Activated T-helper 2 cell treated with anti-CD3 and anti-CD28 coated beads, Interferon-gamma antibody, Interleukin-2, Interleukin-4, amounts not matched to agents 10 μg/mL and 5 μg/mL and 100 μg/mL, durations not matched to agents 14 hours and 24 hours and 36 hours (primary cell): Measurements from ENCODE around the gene SLC28A1. TPM values are rescaled to one million over a fixed set of nuclear protein-coding genes. Genes with fewer than 3 reads are reported as not detected.

Experiments
- DNase-seq: peaks from one replicate; pipeline ENCODE4 v3.0.0; 2021; ENCODE audit warnings: low spot score
- H3K27ac Mint-ChIP-seq: one replicate; pipeline ENCODE4 v1.8.0; 2021; ENCODE audit warnings: mixed read lengths
- H3K27me3 Mint-ChIP-seq: one replicate; pipeline ENCODE4 v1.8.0; 2021; ENCODE audit warnings: low read depth, mixed read lengths
- H3K36me3 Mint-ChIP-seq: one replicate; pipeline ENCODE4 v1.8.0; 2021; ENCODE audit warnings: low read depth, mixed read lengths
- H3K4me1 Mint-ChIP-seq: one replicate; pipeline ENCODE4 v1.8.0; 2021; ENCODE audit warnings: low read depth, mixed read lengths
- H3K4me3 Mint-ChIP-seq: one replicate; pipeline ENCODE4 v1.8.0; 2021; ENCODE audit warnings: low read depth, mild to moderate bottlenecking, moderate library complexity, mixed read lengths
- H3K9me3 Mint-ChIP-seq: one replicate; pipeline ENCODE4 v1.8.0; 2021; ENCODE audit warnings: mixed read lengths
- intact Hi-C: fragments of 100-400 bp; cut with micrococcal nuclease; formaldehyde crosslinking; loops from one replicate; pipeline ENCODE4 v1.15.1; 2023
- total RNA-seq: library from RNA; stranded (reverse); gene quantifications from 2 replicates; pipeline ENCODE4 v1.2.3, GENCODE V29; 2022

SLC28A1 gene
- total RNA-seq, 1 donor from 2014 or later: not detected

GRCh38 chr15:84880822-84881519, 3.5 kb upstream of the SLC28A1 start:
- intact Hi-C loops: no loop called here
- Mint-ChIP-seq H3K27ac (no peak overlapping the region), H3K4me3 (no peak overlapping the region), H3K4me1 (peaks cover 4% of the 10 kb centered on the region), H3K36me3 (no peaks in the 10 kb centered on the region), H3K27me3 (no peaks in the 10 kb centered on the region), H3K9me3 (no peaks in the 10 kb centered on the region)
- no peak for DNase-seq

- no peaks in the 10 kb centered on the region for H3K36me3 Mint-ChIP-seq
- H3K27me3 Mint-ChIP-seq: no peaks in the 10 kb centered on the region
- intact Hi-C loops: no loop called here
- no peaks in the 10 kb centered on the region for H3K9me3 Mint-ChIP-seq
- no peak for DNase-seq
- peaks cover 4% of the 10 kb centered on the region for H3K4me1 Mint-ChIP-seq
- no peak overlapping the region for H3K27ac Mint-ChIP-seq
- no peak overlapping the region for H3K4me3 Mint-ChIP-seq
Measured at GRCh38 chr15:84881520-84881830, 3.0 kb upstream of the SLC28A1 start.

GRCh38 chr15:84883466-84883865, 996 bp upstream of the SLC28A1 start:
- no peaks in the 10 kb centered on the region for H3K36me3 Mint-ChIP-seq
- intact Hi-C loops: no loop called here
- H3K4me3 Mint-ChIP-seq: no peak overlapping the region
- no peaks in the 10 kb centered on the region for H3K4me1 Mint-ChIP-seq
- no peaks in the 10 kb centered on the region for H3K27me3 Mint-ChIP-seq
- no peaks in the 10 kb centered on the region for H3K9me3 Mint-ChIP-seq
- no peak for DNase-seq
- H3K27ac Mint-ChIP-seq: no peak overlapping the region

- no peaks in the 10 kb centered on the region for H3K36me3 Mint-ChIP-seq
- no peaks in the 10 kb centered on the region for H3K4me1 Mint-ChIP-seq
- no peak overlapping the region for H3K27ac Mint-ChIP-seq
- DNase-seq: no peak
- H3K9me3 Mint-ChIP-seq: no peaks in the 10 kb centered on the region
- H3K4me3 Mint-ChIP-seq: no peak overlapping the region
- intact Hi-C loops: no loop called here
- no peaks in the 10 kb centered on the region for H3K27me3 Mint-ChIP-seq
Measured at GRCh38 chr15:84885801-84886200, 1.3 kb downstream of the SLC28A1 start.

- Mint-ChIP-seq H3K4me3 (no peak overlapping the region), H3K27ac (no peak overlapping the region), H3K27me3 (no peaks in the 10 kb centered on the region), H3K36me3 (no peaks in the 10 kb centered on the region), H3K4me1 (no peaks in the 10 kb centered on the region), H3K9me3 (no peaks in the 10 kb centered on the region)
- intact Hi-C loops: no loop called here
- no peak for DNase-seq
Measured at GRCh38 chr15:84886211-84886983, 1.9 kb downstream of the SLC28A1 start.

- Mint-ChIP-seq H3K27ac (no peak overlapping the region), H3K27me3 (peaks cover 3% of the 10 kb centered on the region), H3K4me3 (no peak overlapping the region), H3K9me3 (no peaks in the 10 kb centered on the region), H3K4me1 (no peaks in the 10 kb centered on the region), H3K36me3 (no peaks in the 10 kb centered on the region)
- intact Hi-C loops: no loop called here
- no peak for DNase-seq
Measured at GRCh38 chr15:84886984-84887299, 2.5 kb downstream of the SLC28A1 start.

GRCh38 chr15:84887938-84888337, 3.5 kb downstream of the SLC28A1 start:
- H3K27me3 Mint-ChIP-seq: peaks cover 3% of the 10 kb centered on the region

GRCh38 chr15:84888639-84889038, 4.2 kb downstream of the SLC28A1 start:
- intact Hi-C loops: no loop called here
- no peaks in the 10 kb centered on the region for H3K4me1 Mint-ChIP-seq
- peaks cover 3% of the 10 kb centered on the region for H3K27me3 Mint-ChIP-seq
- H3K9me3 Mint-ChIP-seq: no peaks in the 10 kb centered on the region
- DNase-seq: no peak
- H3K36me3 Mint-ChIP-seq: no peaks in the 10 kb centered on the region
- H3K27ac Mint-ChIP-seq: no peak overlapping the region
- H3K4me3 Mint-ChIP-seq: no peak overlapping the region

More at GRCh38 chr15:84887938-84888337, 3.5 kb downstream of the SLC28A1 start:
- intact Hi-C loops: no loop called here
- Mint-ChIP-seq H3K27ac (no peak overlapping the region), H3K4me3 (no peak overlapping the region), H3K9me3 (no peaks in the 10 kb centered on the region), H3K4me1 (no peaks in the 10 kb centered on the region), H3K36me3 (no peaks in the 10 kb centered on the region)
- no peak for DNase-seq

- H3K36me3 Mint-ChIP-seq: no peaks in the 10 kb centered on the region
- H3K4me1 Mint-ChIP-seq: no peaks in the 10 kb centered on the region
- H3K27ac Mint-ChIP-seq: no peak overlapping the region
- H3K27me3 Mint-ChIP-seq: peaks cover 3% of the 10 kb centered on the region
- H3K4me3 Mint-ChIP-seq: no peak overlapping the region
- intact Hi-C loops: no loop called here
- no peaks in the 10 kb centered on the region for H3K9me3 Mint-ChIP-seq
- DNase-seq: no peak
Measured at GRCh38 chr15:84889313-84889990, 5.0 kb downstream of the SLC28A1 start.

- Mint-ChIP-seq H3K27me3 (peaks cover 3% of the 10 kb centered on the region), H3K4me3 (no peak overlapping the region), H3K9me3 (no peaks in the 10 kb centered on the region), H3K4me1 (no peaks in the 10 kb centered on the region), H3K36me3 (no peaks in the 10 kb centered on the region), H3K27ac (no peak overlapping the region)
- DNase-seq: no peak
- intact Hi-C loops: no loop called here
Measured at GRCh38 chr15:84889991-84890669, 5.7 kb downstream of the SLC28A1 start.

- Mint-ChIP-seq H3K27me3 (peaks cover 3% of the 10 kb centered on the region), H3K36me3 (no peaks in the 10 kb centered on the region), H3K4me3 (no peak overlapping the region), H3K9me3 (no peaks in the 10 kb centered on the region), H3K27ac (no peak overlapping the region), H3K4me1 (no peaks in the 10 kb centered on the region)
- intact Hi-C loops: no loop called here
- no peak for DNase-seq
Measured at GRCh38 chr15:84890670-84891162, 6.3 kb downstream of the SLC28A1 start.

GRCh38 chr15:84891339-84891738, 6.9 kb downstream of the SLC28A1 start:
- H3K27ac Mint-ChIP-seq: no peak overlapping the region
- peaks cover 3% of the 10 kb centered on the region for H3K27me3 Mint-ChIP-seq
- DNase-seq: no peak
- no peak overlapping the region for H3K4me3 Mint-ChIP-seq
- no peaks in the 10 kb centered on the region for H3K36me3 Mint-ChIP-seq
- no peaks in the 10 kb centered on the region for H3K4me1 Mint-ChIP-seq
- no peaks in the 10 kb centered on the region for H3K9me3 Mint-ChIP-seq
- intact Hi-C loops: no loop called here
